Cerebellar cortex (tissue), 1 donor: Measurements from ENCODE around the gene GPR160.

Experiments used
- DNase-seq: peaks from one replicate; pipeline ENCODE4 v3.0.0-alpha.2; 2015; ENCODE audit warnings: low spot score

GPR160 gene

DNA sequence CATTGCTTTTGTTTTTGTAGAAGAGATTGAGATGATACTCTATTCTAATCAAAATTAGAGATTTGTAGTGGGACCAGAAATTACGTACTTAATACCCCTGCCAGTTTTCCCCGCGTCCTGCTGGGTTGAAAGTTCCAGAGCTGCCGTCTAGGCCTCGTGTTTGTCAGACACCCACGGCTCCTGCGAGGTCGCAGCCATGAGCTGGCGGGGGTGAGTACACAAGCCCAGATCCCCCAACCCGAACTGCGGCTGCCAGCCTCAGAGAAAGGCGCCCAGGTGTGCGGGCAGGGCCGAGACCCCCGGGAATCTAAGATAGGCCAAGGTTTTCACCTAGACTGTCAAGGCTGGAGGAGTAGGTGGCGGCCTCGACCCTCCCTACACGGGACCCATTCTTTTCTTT, 26.3 kb downstream of the GPR160 start:
- DNase-seq, result no peak

DNA sequence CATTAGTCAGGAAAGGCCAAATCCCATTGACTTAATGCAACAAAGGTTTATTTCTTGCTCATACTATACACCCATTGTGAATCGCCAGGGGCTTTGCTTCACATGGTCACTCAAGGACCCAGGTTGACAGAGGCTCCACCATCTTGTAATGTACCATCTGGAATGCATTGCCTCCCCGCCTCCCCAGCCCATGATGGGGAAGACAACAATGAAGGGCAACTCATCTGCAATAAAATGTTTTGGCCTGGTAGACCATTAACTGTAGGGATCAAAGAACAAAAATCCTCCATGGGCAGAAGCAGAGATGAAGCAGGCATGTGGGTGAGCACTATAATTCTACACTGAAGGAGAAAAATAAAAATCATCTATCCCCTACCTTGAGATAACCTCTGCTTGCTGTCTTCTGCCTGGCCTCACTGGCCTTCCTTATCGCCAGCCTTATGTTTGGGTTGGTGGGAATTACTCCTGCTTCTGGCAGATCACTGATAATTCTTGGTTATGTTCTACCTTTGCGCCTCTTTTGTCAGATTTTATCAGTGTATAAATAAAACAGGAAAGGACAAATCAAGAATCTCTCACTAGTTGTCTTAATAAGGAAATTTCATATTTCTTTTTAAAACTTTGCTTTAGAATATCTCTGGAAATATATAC, 37.8 kb downstream of the GPR160 start:
- DNase-seq, result no peak

DNA sequence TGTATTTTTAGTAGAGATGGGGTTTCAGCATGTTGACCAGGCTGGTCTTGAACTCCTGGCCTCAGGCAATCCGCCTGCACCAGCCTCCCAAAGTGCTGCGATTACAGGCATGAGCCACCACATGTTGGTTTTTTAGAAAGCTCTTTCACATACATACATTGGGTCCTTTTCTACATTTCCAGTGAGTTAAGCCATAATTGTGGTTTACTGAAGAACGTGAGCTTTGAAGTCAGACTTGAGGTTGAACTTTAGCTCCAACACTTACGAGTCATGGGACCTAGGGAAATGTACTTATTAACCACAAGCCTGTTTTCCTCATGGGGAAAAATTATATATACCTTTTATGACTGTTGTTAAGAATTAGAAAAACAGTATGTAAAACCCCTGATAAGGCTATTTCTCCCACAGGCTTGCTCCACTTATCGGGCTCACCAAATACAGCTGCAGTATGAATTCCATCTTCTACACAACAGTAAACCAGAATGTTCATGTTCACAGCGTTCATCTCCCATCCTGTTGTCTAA, 39.0 kb downstream of the GPR160 start:
- DNase-seq, result no peak

DNA sequence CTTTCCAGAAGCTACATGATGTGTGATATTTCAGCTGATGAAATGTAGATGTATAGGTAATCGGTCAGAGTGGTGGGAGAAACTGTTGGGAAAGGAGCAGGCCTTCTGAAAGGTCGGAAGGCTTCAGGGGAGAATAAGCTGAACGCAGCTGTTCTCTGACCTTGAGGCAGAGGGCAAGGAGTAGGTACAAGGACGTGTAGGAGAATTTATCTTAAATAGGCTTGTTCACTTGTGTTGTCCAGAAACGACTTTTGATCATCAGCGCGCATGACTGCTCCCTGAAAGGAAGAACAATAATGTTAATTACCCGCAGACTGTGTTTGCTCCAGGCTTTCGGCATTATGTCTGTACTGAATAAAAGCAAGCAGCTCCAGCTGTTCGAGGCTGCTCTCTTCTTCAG, 39.6 kb downstream of the GPR160 start:
- no peak for DNase-seq

DNA sequence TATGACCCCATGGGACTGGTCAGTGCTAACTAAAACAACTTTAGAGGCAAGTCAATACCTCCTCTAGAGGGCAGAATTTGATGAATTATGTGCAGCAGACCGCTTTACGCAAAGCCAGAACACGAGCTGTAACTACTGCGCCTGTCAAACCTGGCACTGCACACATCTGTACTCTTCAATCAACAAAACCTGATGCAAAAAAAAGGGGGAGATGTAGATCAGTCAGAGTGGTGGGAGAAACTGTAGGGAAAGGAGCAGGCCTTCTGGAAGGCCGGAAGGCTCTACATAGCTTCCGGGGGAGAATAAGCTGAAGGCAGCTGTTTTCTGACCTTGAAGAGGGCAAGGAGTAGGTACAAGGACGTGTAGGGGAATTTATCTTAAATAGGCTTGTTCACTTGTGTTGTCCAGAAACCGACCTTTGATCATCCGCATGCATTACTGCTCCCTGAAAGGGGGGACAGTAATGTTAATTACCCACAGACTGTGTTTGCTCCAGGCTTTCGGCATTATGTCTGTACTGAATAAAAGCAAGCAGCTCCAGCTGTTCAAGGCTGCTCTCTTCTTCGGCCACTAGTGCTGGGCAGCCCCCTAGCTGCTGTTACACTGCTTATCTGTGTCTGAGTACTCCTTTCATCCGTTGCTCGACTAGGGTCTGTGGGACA, 41.0 kb downstream of the GPR160 start:
- DNase-seq, result peak; percentile 9

DNA sequence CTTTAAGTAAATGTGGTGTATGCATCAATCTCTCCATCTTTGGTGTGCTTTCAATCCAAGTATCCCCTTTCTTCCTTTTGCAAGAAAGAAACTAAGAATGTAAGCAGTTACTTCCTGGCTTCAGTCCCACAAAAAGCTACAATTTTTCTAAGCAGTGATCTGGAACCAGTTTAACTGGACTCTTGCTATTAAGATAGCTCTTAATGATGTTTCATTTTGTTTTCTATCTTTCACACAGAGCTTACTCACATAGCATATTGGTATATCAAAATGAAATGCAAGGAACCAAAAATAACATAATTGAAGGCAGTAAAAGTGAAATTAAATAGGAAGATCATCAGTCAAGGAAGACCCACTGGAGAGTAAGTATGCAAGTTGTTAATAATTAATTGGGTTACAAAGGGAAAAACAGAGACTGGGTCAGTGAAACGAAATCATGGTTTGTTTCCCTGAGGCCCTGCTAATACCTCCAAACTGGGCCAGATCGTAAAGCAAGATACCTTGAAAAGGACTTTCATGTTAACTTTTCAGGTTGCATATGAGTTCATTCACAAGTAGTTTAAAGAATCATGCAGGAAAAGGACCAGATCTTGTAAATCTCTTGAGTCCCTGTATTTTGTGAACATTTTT, 41.9 kb downstream of the GPR160 start:
- DNase-seq, result no peak

DNA sequence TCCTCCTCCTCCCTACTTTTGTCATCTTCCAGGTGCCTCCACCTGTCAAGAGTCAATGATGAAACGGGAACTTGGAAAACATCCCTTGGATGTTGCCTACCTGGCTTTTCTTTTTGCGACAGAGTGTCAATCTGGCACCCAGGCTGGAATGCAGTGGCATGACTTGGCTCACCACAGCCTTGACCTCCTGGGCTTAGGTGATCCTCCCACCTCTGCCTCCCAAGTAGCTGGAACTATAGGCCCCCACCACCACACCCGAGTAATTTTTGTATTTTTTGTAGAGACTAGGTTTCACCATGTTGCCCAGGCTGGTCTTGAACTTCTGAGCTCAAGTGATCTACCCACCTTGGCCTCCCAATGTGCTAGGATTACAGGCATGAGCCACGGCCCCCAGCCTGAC, 42.8 kb downstream of the GPR160 start:
- no peak for DNase-seq

DNA sequence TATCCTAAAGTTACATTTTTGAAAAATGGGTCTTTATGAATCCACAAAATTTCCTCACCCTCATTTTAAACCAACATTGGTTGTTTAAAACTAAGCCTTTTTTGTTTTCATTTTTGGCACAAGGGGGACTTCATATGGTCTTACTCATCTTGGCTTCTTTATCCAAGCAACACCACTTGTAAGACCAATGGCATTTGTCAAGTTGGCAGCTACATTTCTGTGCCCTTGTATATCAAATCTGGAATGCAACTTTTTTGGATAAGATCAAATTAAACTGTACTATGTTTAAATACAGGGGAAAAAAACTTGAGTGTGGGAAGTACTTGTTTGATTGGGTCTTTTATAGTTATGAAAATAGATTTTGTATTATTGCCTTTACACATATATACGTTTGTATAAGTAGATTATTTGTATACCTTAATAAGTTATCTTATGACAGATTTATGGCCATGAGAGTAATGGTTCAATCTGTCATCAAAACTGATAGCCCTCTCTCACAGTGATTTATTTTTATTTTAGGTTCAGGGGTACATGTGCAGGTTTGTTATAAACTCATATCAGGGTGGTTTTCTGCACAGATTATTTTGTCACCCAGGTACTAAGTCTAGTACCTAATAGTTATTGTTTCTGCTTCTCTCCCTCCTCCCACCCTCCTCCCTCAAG, 43.4 kb downstream of the GPR160 start:
- DNase-seq, result no peak

DNA sequence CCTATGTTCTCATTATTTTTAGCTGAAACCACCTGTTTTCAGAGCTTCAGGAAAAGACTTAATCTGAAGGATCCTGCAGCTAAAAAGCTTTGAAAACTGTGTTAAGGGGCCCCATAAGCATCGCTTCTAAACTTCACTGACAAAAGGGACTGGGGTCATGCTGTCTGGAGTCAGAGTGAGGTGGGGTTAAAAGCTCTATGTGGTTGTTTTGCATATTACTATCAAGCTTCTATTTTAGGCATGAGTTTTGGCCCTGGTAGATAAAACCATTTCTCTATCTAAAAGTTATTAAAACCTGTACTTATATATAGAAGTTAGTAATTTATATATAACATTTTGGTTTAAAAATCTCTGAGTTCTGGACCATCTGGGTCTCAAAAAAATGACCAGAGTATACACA, 45.5 kb downstream of the GPR160 start:
- no peak for DNase-seq

DNA sequence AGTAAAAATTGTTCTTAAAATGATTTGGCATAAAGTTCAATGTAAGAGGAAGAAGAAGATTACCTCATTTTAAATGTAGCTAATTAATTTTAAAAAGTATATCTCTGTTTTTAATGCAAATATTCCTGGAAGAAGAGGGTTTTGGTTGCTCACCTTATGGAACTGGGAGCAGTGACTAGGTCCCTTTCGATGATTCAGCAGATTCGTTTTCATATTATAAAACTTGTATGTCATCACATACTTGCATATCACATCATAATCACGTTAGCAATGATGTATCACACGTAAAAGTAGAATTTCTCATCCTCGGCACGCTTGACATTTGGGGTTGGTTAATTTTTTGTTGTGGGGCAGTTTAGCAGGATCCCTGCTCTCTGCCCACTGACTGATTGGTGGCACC, 47.6 kb downstream of the GPR160 start:
- no peak for DNase-seq

DNA sequence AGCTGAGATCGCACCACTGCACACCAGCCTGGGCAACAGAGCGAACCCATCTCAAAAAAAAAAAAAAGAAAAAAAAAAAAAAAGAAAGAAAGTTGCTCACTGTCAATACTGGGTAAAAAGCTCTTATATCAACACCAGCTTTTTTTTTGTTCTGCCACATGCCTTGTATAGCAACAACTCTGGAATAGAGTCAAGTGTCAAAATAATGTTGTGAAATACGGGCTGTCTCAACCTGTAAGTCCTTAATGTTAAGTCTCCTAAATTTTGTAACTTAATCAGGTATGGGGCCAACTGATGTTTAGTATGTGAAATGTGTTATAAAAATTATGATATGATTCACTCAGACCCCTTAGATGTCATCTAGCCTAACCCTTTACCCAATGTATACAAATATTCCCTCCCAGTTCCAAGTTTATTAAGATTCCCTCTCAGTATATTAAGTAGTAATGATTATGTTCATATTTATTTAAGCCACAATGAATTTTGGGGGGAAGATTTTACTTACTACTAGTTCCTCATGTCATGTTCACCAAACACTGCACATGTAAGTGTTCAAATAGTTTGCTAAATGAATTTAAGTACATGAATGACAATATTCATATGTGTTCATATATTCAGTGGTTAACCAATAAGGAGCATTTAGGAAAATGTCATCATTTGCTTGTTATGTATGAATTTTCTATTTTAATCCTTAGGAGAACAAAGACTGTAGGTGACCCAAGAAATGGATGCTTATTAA, 52.2 kb downstream of the GPR160 start:
- DNase-seq, result no peak

DNA sequence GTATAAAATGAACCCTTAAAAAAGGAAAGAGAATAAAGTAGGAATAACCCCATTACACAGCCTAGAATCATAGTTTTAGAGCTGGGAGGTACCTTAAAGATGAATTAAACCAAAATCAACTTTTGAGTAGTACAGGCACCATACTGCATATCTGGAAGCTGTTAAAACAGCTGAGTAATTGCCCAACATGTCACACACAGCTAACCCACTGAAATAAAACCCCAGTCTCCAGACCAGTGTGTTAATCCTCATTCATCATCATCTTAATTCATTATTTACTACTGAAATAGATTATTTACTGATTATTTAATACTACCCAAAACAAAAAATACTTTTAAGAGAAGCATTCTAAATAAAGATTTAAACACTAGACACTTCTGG, 52.8 kb downstream of the GPR160 start:
- no peak for DNase-seq

DNA sequence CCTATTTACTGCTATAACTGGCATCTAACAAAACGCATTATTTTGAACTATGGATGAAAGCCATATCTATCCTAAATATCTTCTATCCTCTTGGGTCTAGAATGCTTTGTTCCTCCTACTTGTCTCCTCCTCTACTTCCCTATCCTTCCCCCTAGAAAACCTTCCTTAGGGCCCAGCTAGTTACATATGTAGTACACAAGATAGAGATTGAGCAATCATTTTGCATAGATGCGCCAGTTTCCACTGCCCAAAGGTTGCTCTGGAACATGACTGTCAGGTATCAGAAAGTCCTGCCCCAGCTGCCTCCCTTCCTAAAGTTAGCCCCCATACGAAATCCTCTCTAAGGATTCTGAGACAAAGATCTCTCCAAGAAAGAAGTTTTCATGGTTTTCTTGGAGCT, 55.1 kb downstream of the GPR160 start:
- no peak for DNase-seq

DNA sequence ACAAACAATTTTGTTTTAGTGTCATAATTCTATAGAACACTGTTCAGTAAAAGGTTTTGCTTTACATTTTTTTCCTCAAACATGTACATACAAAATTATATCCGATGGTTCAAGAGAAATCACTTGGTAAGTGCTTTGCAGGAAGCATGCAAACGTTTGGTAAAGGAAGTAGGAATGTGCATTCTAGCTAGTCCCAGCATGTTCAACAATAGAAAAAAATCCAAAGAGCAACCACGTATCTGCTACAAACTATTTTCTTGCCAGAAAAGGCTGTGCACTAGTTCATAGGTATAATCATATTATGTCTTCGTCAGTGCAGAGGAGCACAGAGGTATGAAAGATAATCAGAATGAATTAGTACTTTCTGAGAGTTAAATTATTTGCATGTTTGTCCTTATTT, 58.0 kb downstream of the GPR160 start:
- no peak for DNase-seq

DNA sequence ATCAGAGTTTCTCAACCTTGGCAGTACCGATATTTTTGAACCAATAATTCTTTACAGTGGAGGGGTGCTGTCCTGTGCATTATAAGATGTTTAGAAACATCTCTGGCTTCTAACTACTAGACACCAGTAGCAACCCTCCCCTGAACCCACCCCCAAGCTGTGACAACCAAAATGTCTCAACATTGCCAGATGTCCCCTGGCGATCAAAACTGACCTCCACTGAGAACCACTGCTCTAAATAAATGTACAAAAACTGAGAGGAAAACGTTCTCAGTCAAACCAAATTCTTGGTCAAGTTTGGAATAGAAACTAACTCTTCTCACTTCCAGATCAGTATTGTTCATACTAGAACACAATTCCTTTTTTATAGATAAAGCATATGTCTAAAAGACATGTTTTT, 58.5 kb downstream of the GPR160 start:
- no peak for DNase-seq

DNA sequence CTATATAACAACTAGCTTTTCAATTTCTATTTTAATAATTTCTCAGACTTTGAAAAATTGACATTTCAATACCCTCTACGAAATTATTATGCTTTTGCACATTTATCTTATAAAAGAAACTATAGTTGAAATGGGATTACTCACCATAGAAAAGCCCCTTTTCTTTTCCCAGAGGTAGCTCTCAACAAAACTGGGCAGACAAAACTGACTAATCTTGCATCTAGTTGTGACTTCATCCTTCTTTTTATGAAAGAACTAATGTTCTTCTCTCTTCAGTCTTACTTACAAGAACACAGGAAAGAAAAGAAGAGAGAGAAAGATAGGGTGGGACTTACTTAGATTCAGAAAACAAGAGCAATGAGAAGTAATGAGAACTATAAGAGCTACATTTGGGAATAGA, 61.0 kb downstream of the GPR160 start:
- no peak for DNase-seq

DNA sequence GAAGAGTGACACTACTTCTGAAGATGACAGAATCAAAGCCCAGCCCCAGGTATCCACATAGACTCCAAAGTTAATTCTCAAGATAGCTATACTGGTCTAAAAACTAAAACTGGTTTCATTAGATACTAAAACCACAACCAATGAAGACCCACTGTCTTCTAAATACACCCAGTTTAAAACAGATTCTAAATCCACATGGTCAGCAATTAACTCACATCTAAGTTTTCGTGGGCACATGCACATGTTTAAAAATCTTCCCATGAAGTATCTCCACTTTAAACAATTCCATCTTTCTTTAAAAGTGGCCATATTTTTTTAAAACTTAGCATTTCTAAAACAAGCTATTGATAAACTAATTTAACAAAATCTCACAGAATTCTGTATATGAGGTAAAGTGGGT, 63.1 kb downstream of the GPR160 start:
- no peak for DNase-seq

DNA sequence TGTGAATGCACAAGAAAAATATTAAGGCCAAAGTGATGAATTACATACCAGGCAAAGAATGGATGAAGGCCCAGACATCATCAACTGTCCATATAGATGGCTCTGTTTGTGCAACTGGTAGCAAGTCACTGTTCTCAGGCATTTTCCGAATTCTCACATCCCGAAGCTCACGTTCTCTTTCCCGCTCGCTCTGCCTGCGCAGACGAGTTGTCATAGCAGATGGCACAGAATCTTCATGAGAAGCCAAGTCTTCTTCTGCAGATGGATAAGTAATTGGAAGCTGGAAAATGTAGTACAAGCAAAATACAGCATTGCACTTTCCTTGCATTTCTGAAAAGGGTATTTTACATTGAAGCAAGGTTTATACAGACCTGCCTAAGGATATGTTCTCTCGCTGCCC, 64.6 kb downstream of the GPR160 start:
- DNase-seq, result no peak

DNA sequence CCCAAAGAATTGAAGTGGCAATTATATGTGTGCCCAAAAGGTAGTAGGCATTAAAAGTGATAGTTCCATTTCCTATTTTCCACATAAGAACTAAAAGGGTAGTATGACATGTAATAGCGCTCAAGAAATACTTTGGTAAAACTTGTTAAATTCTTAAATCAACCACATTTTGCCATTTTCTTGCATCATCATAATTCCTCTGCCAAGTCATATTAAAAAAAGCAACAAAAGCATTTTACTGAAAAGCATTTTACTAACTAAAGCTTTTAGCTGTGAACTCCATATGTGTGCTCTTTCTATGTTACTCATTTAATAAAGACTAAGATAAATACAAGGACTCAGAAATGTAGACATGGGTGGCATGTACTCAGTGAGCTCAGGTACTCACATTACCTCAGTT, 70.1 kb downstream of the GPR160 start:
- DNase-seq, result no peak

DNA sequence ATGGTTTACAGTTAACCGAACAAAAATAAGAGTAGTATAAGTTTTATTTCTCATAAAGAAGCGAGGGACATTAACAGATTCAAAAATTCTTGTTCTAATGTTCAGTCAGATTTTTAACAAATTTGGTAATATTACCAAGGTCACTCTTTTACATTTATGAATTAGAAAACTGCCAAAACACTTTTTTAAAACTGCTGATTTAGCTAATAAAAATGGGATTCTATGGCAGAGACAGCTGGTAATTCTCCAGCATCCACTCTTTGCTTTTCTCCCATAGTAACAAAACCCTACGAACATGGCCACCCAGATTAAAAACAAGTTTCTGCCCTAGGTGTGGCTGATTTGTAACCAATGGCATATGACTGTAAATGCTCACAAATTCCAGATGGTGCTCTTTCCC, 71.2 kb downstream of the GPR160 start:
- DNase-seq, result no peak

DNA sequence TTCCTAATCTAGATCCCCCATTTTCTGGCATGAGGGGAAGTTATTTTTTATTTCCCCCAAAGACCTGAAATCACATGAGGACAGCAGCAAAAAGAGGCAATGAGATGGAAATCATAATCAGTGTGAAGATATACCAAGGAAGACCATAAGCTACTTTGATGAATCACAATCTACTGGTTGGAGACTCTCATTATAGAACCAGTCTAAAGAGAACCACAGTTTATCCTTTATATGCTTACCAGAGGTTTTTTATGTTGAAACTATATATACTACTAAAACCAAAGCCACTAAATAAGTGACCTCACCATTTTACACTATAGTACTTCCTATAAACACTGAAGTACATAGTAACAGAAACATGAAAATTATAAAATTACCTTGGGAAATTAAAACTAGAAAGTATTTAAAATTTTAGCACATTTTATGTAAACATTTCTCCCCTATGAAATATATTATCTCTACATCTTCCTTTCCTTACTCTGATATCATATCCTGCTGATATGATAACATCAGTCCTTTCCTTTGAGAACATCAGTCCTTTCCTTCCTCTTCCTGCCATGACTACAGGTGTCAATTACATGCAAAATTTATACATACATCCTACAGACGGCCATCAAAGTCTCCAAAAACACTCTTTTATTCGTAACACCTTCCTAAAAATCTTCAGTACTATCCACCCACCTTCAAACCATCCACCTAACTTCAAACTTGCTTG, 71.9 kb downstream of the GPR160 start:
- no peak for DNase-seq
